Right hindlimb (tissue), 1 donor: ENCODE measurements around the gene PCSK7.

ENCODE experiments used
- DNase-seq: peaks from one replicate; pipeline ENCODE4 v3.0.0-alpha.2; 2018

PCSK7 gene

DNA sequence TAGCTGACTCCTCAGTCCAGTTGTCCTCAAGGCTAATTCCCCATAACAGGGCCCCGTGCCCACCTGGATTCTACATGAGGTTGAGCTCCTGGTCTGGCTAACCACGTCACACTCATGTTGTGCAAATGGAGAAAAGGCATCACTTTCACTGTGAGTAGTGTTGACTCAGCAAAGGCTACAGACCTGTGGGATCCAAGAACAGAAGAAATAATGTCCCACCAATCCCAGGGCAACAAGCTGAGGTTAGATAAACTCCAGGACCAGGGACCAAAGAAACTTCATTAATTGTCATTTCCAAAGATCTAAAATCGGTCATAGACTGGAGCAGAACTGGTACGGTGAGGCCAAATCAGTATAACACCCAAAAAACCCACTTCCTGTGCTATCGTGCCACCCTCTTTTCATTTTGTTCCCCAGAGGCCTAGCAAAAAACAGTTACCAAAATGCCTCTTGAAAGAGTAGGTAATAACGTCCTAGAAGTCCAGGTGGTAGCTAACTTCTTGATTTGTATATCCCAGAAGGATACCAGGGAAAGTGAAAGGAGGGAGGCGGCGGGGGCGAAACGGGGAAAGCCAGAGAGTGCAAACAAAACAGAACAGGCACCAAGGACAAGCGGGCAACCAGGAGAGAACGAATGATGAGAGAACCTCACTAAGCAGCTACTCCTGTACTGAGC is 1.4 kb downstream of the PCSK7 start:
- no peak for DNase-seq

DNA sequence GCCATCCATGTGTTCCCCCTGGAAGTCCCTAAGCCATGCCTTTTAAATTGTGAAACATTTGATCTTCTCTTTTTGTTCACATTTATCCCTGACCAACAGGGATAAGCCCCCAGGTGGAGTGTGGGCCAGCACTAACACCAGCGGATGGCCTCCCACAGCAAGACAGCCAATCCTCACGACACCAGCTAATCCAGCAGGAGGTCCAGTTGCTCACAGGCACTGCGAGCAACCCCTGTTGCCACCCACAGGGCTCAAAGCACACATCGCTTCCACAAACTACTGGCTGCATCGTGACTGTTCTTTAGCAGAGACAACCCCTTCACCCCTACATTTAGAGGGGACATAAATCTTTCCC is 2.0 kb downstream of the PCSK7 start:
- no peak for DNase-seq

DNA sequence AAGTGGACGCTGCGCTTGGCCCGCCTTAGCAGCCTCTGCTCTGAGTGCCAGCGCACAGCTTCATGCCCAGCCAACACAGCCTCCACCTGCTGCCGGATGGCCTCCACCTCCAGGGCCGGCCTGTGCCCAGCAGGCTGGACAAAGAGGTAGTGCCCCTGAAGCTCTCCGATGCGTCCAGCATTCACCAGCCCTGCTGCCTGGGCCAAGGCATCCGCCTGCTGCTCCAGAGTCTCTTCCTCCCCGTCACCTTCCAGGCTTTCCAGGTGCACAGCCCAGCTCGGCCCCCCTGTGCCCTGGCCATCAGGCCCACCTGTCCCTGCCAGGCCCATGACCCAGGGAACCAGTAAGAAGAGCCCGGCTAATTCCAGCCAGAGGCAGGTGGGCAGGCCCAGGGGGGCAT is 2.5 kb downstream of the PCSK7 start:
- peak; percentile 11 for DNase-seq

DNA sequence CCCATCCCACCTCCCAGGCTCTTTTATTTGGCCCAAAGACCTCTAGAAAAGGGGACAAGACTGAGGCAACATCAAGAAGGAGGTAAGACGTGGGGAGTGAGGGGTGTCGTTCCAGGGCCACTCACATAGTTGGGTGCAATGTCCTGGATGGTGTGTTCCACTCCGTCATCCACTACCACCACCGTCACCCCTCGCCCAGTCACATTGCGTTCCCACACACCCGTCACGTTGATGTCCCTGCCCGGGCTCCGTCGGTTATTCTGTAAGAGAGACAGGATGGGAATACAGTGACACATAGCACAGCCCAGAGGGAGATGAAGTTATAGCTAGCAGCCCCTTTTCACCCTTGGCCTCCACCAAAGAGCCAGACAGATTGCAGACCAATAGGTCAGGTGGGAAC is 3.8 kb downstream of the PCSK7 start:
- DNase-seq = no peak

DNA sequence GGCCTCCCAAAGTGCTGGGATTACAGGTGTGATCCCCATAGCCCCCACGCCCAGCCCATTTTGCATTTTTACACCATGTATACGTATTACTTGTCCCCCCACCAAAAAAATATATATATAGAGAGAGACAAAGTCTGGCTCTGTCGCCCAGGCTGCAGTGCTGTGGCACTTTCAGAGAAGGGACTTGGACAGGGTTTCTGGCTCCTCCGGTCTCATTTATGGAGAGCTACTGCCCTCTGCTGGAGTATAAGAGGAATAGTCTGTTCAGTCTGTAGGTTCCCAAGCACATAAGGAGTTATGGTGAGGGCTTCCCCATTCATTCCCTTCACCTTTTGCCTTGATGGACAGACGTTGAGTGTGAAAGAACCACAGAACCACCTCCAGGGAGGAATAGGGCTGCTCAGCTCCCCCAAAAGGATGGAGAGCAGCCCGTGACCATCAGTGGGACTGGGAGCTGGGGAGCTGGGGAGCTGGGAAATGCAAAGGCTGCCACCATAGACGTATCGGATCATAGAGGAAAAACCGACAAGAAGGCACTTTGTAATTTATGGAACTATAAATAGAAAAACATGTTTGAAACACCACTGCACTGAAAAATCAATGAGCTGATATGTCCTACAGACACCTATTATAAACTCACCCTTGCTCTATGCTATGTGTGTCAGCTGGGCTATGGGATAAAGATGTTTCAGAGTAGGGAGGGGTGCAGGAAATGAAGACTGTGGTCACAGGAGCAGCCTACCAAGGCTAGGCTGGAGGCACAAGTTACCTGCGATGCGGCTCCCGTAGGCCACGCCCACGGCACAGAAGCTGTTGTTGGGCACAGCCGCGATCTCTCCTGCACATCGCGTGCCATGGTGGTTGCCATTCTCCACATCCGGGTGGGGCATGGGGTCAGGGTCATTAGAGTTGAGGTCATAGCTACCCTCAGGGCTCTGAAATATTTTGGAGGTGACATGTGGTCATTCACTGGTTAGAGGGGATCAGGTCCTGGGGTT is 5.2 kb downstream of the PCSK7 start:
- peak; percentile 59 for DNase-seq

DNA sequence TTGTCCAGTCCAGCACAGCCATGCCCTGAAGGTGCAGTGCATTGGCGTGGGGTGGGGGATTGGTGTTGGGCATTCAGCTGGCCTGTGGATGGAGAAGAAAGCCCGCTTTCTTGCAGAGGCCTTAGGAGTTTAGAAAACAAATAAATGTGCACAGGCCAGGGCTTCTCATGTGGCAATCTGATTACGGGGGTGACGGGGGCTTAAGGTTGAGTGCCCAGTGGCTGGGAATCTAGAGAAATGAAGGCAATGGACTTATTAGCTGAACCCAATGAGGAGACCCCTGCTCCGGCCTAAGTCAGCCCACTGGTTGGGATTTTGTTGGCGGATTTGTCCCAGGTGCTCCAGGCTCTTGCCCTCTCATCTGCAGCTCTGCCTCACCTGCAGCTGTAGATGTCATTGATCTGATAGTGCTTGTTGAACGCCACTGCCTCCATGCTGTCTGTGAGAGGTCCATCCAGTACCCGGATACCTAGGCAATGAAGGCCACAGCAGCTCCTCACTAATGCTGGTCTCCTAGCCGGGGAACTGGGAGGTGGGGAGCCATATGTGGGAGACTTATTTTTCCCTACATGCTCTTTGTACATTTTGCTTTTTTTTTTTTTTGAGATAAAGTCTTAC is 6.2 kb downstream of the PCSK7 start:
- peak; percentile 9 for DNase-seq

DNA sequence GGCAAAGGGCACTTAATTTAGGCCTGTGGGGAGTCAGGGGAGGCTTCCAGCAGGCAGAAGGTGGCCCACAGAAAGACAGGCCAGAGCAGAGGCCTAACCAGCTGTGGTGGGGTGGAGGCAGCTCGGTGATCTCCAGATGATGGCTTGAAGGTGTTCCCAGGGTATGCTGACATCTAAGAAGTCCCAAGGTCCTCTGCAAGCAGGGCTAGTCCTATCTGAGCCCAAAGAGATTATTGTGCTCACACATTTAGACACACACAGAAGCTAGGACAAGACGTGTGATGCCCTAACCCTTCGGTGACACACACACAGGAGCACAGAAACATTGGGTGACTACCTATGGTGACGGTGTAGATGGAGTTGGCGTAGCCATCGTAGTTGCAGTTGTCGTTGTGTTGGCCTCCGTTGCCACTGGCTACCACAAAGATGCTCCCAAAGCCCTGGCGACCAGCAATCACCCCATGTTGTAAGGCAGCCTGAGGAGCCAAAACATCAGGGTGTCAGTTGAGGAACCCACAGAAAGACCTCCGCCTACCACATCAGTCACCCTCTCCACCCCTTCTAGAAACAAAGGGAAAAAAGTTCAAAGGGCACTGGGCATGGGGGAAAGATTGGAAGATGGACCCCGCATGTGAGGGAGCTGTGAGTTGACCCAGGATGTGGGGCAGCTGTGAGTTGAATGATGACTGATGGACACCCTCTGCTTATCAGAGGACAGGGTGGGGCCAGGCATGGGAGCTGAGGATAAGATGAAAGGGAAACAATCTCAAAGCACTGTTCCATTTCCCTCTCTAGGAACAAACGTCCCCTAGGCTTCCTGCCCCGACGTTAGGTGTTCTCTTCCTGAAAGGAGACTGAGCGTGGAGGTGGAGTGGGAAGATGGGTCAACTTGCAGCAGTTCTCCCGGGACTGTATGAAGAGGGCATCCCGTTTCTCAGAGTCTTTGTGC is 7.9 kb downstream of the PCSK7 start:
- DNase-seq = no peak

DNA sequence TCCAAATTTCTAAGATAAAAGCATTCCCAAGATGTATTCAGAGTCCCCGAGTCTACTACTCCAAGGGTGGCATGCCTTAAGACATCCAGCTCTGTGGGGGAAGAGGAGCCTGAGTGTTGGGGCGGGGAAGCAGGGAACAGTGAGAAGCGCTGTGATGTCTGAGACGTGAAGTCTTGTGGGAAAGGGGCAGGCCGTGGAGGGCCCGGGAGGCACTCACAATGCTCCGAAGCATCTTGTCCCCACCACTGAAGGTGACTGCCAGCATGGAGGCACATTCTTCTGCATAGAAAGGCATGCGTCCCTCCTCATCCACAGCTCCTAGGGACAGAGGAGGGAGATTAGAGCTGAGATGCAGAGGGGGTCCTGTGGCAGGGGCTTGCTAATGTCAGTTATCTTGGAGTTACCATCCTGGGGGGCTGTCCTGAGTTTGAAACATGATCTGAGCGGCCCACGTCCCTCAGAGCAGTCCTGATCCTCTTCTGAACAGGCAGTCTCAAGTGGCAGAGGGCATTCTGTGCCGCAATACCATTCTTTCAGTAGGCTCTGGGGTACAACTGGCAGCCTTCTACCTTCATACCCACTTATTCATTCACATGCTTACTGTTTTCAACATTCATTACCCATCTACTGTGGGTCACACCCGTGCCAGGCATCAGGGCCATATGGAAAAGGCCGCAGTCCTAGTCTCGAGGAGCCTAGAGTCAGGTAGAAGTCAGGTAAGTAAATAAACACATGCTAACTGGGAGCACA is 8.7 kb downstream of the PCSK7 start:
- no peak for DNase-seq

DNA sequence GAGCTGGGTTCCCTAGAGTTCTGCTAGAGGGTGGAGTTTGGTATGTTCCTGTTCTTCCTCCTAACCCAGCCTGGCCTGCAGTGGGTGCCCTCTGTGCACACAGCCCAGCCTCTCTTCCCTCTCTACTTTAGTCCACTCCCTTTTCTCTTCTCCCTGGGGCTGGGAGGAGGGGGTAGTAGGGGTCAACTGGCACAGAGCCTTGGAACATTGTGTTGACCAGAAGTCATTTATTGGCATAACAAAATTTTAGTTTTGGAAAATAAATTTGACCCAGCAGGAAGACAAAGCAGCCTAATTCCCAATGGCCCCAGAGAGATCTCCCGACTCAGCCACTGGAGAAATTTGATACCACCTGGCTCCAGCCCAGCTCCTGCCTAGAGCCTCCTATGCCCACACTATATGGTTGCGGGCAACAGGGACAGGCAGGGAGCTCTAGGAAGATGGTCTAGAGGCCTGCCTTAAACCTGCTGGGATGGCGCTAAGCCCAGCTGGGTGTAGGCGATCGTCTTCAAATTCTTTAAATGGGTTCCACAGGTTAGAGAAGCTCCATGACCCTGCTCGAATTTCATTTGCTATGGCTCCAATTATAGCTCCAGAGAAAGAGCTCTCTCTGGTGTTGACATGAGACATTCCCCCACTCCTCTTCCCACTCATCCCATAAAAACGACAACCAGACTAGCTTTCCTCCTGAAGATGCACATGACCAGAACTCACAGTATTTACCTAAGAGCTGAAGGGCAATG is 9.9 kb downstream of the PCSK7 start:
- peak; percentile 89 for DNase-seq

DNA sequence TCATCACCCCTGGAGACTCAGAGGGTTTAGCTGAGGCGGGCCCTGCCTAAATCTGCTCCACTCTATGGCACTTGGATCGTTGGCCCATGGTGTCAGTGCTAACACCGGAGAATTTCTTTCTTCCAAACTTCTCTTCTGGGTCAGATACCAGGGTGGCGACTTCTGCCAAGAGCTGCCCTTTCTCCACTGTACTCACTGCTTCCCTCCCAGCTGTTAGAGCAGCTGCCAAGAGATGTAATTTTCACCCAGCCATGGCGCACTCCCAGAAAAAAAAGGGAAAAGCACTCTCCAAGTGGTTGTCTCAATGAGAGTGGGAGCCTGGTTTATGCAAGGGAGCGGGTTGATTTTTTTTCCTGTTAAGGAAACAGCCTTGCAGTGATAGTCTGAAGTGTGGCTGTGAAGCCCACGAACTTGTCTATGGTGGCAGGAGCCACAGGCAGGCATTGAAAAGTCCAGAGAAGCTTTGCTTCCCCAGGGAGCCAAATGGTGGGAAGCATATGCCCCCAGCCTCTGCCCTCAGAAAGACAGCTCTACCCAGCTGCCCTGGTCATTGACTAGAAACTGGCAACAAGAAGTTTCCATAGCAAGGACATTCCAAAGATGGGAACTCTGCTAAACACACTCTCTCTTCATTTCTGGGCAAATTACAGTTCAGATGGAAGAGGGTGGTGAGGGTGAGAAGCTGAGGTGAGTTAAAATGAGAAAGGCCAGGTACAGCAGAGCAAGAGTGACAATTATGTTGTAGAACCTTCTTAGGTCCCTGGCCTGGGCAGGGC is 10.7 kb downstream of the PCSK7 start:
- DNase-seq = peak; percentile 85

DNA sequence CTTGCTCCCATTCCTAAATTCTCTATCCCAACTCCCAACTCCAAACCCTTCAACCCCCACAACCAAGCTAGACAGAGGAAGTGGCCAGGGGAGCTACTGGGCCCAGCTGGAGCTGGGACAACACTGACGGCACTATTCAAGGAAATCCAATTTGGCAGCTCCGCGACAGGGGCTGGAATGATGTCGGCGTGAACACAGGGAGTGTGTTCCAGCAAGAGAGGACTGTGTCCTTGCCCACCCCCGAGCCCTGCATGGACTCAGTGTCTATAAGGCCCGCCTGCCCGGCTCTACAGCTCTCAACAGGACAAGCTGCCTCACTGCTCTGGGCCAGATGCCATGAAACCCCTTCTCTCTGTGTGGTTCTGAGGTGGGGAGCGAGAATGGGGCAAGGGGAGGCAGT is 11.3 kb downstream of the PCSK7 start:
- peak; percentile 86 for DNase-seq

DNA sequence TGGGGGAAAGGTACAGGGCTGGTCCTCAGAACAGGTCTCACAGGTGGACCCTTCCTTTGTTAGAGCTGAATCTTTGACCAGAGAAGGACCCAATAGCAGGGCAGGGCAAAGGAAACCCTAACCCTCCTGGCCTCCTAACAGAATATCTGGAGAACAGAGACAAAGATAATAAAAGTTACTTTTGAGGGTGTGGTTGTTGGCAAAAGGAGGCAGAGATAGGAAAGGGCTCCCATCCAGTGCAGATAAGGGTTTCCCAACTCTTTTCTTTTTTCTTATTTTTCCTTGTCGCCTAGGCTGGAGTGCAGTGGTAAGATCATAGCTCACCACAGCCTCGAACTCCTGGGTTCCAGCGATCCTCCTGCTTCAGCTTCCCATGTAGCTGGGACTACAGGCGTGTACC is 11.9 kb downstream of the PCSK7 start:
- no peak for DNase-seq

DNA sequence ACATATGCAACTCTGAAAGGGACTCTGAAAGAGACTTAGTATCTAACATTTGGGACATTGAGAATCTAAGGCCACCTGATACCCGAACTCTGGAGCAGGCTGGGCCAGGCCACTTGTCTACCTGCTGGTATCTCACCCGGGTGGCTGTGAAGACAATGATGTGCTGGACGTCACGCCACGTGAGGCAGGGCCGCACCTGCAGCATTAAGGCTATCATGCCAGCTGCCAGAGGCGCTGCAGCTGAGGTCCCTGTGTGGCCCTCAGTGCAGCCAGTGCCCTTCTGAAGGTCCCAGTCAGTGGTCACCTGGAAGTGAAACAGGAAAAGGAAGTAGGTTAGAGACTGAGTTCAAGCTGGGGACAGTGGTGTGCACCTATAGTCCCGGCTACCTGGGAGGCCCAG is 12.4 kb downstream of the PCSK7 start:
- DNase-seq = peak; percentile 12

DNA sequence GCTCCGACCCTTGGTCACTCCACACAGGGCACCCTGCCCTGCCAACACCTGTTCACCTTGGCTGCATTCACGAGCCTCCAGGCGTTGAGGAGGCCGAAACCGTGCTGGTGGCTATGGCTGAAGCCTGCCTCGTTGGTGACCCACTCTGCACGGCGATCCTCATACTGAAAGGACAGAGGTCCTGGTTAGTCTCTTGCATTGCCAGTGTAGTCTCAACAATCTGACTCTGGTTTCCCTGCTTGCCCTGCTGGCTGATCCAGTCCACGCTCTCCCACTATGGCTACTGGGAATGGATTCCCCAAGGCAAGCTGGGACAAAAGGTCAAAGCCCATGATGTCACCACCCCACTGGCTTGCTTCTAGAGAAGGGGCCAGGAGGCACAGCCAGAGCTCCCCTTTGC is 12.9 kb downstream of the PCSK7 start:
- peak; percentile 9 for DNase-seq

DNA sequence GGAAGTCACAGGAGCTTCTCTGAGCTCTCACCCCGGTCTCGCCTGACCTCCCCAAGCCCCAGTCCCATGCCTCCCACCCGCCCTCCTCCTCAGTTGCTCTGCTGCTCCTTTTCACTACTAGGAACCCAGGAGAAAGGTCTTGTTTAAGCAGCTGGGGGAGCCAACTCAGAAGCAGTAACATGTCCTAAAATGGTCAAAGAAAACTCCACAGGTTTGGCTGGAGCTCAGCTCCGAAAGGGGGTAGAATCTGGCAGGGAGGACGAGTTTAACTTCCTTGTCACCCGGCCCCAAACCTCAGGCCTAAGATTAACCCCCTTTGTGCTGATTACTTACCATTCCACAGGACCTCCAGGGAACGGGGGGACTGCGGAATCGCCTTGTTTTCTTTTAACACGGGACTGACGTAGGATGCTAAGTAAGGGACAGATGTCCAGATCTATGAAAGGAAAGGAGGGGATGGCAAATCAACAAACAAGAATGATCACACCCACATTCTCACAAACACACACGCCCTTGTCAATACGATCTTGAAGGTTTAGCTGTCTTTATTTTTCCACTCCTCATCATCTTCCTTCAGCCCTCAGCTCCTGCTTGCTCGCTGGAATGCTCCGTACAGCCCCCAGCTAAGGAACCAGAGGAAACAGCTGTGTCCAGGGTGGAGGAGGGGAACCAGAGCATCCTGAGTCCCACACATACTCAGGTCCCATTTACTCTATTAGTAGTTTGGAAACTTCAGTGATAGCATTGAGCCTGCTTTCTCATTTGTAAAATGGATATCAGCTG is 13.5 kb downstream of the PCSK7 start:
- peak; percentile 55 for DNase-seq

DNA sequence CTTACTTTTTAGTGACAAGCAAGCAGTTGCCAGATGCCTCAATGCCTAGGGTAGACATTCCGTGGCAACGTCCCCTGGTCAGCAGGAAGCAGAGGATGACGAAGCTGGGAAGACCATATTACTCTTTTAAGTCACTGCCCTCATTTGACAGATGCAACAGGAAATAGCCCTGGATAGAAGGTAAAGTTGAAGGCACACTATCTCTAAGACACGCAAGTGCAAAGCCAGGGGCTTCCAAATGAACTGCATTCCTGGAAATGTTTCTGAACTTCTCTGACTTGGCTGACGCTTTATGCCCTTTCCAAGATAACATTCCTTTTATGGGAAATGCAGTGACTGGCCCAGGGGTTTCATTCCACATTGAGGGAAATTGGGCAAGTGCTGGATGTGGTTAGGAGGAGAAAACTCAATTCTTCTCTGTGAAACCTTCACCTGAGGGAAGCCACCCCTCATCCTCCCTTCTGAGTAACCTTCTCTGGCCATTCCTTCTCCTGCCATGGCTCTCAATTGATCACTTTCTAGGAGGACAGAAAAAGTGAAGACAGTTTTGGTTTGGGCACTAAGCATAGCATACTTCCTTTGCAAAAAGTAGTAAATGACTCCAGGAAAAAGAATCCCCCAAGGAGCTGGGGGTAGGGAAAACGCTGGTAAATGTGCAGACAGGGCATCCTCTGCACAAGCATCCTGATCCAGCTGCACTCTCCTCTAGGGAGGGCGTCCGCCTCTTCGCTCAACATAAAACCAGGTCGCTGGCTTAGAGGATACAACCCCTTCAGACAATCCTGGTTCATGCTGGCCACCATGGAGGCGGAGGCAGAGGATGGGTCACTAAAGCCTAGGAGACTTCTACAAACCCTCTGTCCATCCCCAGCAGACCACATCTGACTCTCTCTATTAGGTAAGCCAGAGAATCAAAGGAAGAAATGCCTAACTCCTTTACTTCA is 14.5 kb downstream of the PCSK7 start:
- peak; percentile 25 for DNase-seq

DNA sequence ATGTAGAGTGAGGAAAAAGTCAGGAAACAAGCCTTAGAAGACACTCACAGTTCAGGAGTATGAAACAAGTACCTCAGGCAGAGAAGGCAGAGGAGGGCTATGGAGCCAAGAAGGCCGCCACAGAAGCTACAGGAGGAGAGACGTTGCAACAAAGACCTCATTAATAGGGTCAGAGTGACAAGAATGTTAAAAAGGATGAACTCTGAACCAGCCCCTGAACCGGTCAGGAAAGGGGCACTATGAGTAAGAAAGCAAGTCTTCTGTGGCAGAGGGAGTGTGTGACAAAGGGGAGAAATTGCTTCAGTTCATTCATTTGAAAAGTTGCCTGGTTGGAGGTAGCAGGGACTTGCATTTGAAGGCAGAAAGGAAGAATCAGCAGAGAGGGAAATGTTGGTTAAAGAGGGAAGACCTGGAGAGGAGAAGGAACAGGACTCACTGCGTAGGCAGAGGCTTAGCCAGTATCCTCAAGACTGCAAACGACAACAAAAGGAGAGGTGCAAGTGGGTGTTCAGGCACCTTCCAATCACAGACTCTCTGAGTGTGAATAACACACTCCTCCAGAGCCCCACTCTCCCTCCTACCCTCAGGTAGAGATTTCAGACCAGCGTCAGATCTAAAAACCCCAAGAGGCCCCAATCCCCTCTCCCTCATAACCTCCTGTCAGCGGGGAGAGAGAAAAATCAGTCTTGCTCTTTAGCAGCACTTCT is 17.3 kb downstream of the PCSK7 start:
- DNase-seq = no peak
